DOHH2 (cell line): ENCODE measurements around the gene HIVEP2.

ENCODE experiments used
- H3F3A ChIP-seq: fragments of 200-600 bp; sonication (generic), shearing (Covaris generic); 2 replicates; pipeline ENCODE4 v1.6.0; 2016; ENCODE audit warnings: antibody characterized with exemption, mild to moderate bottlenecking; ENCODE audit not compliant: control insufficient read depth, insufficient read depth
- H3K27ac ChIP-seq: fragments of 200-600 bp; sonication (generic); 2 replicates; pipeline ENCODE4 v1.5.1; 2014; ENCODE audit warnings: low read depth, mild to moderate bottlenecking, low read length, moderate library complexity
- H3K27me3 ChIP-seq: fragments of 200-600 bp; sonication (generic); 2 replicates; pipeline ENCODE4 v1.6.1; 2014; ENCODE audit warnings: mild to moderate bottlenecking, low read length, mixed read lengths; ENCODE audit not compliant: control insufficient read depth
- H3K36me3 ChIP-seq: fragments of 200-600 bp; sonication (generic); 2 replicates; pipeline ENCODE4 v1.6.1; 2014; ENCODE audit warnings: mild to moderate bottlenecking, low read length, moderate library complexity, mixed read lengths; ENCODE audit not compliant: control insufficient read depth
- H3K4me1 ChIP-seq: fragments of 200-600 bp; sonication (generic); 2 replicates; pipeline ENCODE4 v1.6.1; 2014; ENCODE audit warnings: mild to moderate bottlenecking, low read length, mixed read lengths; ENCODE audit not compliant: control insufficient read depth
- H3K4me2 ChIP-seq: fragments of 200-600 bp; sonication (generic); 2 replicates; pipeline ENCODE4 v1.6.0; 2014; ENCODE audit warnings: mild to moderate bottlenecking, low read length, moderate library complexity
- H3K4me3 ChIP-seq: fragments of 200-600 bp; sonication (generic); 2 replicates; pipeline ENCODE4 v1.5.1; 2014; ENCODE audit warnings: mild to moderate bottlenecking, low read length, mixed read lengths
- H3K79me2 ChIP-seq: fragments of 200-600 bp; sonication (generic); 2 replicates; pipeline ENCODE4 v1.6.1; 2014; ENCODE audit warnings: mild to moderate bottlenecking, low read length, mixed read lengths; ENCODE audit not compliant: control insufficient read depth
- H3K9me2 ChIP-seq: fragments of 200-600 bp; sonication (generic); replicated peaks from 2 replicates; pipeline ENCODE4 v1.6.1; 2014; ENCODE audit warnings: mild to moderate bottlenecking, low read length, mixed read lengths; ENCODE audit not compliant: control insufficient read depth
- H3K9me3 ChIP-seq: fragments of 200-600 bp; sonication (generic); 2 replicates; pipeline ENCODE4 v1.6.1; 2014; ENCODE audit warnings: antibody characterized with exemption, low read length, mixed read lengths; ENCODE audit not compliant: control insufficient read depth, insufficient read depth
- H4K20me1 ChIP-seq: fragments of 200-600 bp; sonication (generic); 2 replicates; pipeline ENCODE4 v1.6.0; 2014; ENCODE audit warnings: low read depth, mild to moderate bottlenecking, antibody characterized with exemption, low read length, moderate library complexity; ENCODE audit not compliant: control insufficient read depth, insufficient read depth
- CTCF ChIP-seq: fragments of 200-600 bp; sonication (generic); IDR thresholded peaks from one replicate; pipeline ENCODE4 v1.5.1; 2014; ENCODE audit warnings: antibody characterized with exemption, mild to moderate bottlenecking, low read depth, low read length; ENCODE audit not compliant: poor library complexity, severe bottlenecking
- EZH2phosphoT487 ChIP-seq: fragments of 200-600 bp; sonication (generic); IDR thresholded peaks from 2 replicates; pipeline ENCODE4 v1.6.1; 2017; ENCODE audit warnings: borderline replicate concordance, mild to moderate bottlenecking, antibody characterized with exemption, low read length, moderate library complexity, mixed read lengths

The HIVEP2 gene

GRCh38 chr6:142830116-142830710 is 114.8 kb downstream of the HIVEP2 start:
- no peaks in the 10 kb centered on the region for H3K9me3 ChIP-seq
- H3K27ac ChIP-seq: no peak overlapping the region
- no peaks in the 10 kb centered on the region for H3F3A ChIP-seq
- no peaks in the 10 kb centered on the region for H3K27me3 ChIP-seq
- H3K36me3 ChIP-seq: peaks cover 22% of the 10 kb centered on the region
- no peak for TF ChIP-seq EZH2phosphoT487
- no peak for TF ChIP-seq CTCF
- H4K20me1 ChIP-seq: no peaks in the 10 kb centered on the region
- no peaks in the 10 kb centered on the region for H3K9me2 ChIP-seq
- H3K4me3 ChIP-seq: no peak overlapping the region
- no peak overlapping the region for H3K4me2 ChIP-seq
- no peaks in the 10 kb centered on the region for H3K79me2 ChIP-seq
- 0 out of 2 replicates have a peak, but pooled peaks cover 3% of the 10 kb centered on the region for H3K4me1 ChIP-seq

DNA sequence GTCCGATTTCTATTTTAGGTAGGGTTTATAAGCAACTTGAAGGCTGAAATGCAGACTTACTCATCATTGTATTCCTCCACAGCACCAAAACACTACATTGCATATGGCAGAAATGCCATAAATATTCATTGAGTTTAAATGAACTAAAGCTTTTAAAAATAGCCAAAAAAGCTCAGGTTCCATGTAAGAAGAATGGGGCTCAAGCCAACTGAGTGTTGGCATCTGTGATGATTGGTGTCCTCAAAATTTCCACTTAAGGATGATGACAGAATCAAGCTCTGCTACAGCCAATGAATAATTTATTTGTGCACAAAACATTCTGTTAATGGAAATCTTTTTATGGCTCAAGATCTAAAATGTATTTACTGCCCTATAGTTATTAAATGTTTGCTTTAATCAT is 115.4 kb downstream of the HIVEP2 start:
- Histone ChIP-seq H3K9me2 (no peaks in the 10 kb centered on the region), H3K27me3 (no peaks in the 10 kb centered on the region), H4K20me1 (no peaks in the 10 kb centered on the region), H3K9me3 (no peaks in the 10 kb centered on the region), H3F3A (no peaks in the 10 kb centered on the region), H3K36me3 (peaks cover 18% of the 10 kb centered on the region), H3K4me1 (0 out of 2 replicates have a peak, but pooled peaks cover 3% of the 10 kb centered on the region), H3K4me3 (no peak overlapping the region), H3K4me2 (no peak overlapping the region), H3K79me2 (no peaks in the 10 kb centered on the region), H3K27ac (no peak overlapping the region)
- TF ChIP-seq CTCF (no peak), EZH2phosphoT487 (no peak)

- no peaks in the 10 kb centered on the region for H3K9me2 ChIP-seq
- H3K4me2 ChIP-seq: no peak overlapping the region
- no peak overlapping the region for H3K27ac ChIP-seq
- no peak overlapping the region for H3K4me3 ChIP-seq
- H3K79me2 ChIP-seq: peaks cover 4% of the 10 kb centered on the region; the same call in 1 of the 2 replicates
- no peaks in the 10 kb centered on the region for H3K27me3 ChIP-seq
- peaks cover under 1% of the 10 kb centered on the region for H3K4me1 ChIP-seq
- H3F3A ChIP-seq: no peaks in the 10 kb centered on the region
- H3K36me3 ChIP-seq: peaks cover 15% of the 10 kb centered on the region
- no peaks in the 10 kb centered on the region for H3K9me3 ChIP-seq
- H4K20me1 ChIP-seq: no peaks in the 10 kb centered on the region
- no peak for TF ChIP-seq EZH2phosphoT487
- no peak for TF ChIP-seq CTCF
These were observed 117.0 kb downstream of the HIVEP2 start for GRCh38 chr6:142827991-142828390.

- Histone ChIP-seq H3K9me3 (no peaks in the 10 kb centered on the region), H3K4me1 (peaks cover 7% of the 10 kb centered on the region), H3K27me3 (no peaks in the 10 kb centered on the region), H3F3A (no peaks in the 10 kb centered on the region), H3K9me2 (no peaks in the 10 kb centered on the region), H3K27ac (no peak overlapping the region), H4K20me1 (no peaks in the 10 kb centered on the region), H3K4me2 (no peak overlapping the region), H3K4me3 (no peak overlapping the region), H3K79me2 (peaks cover 7% of the 10 kb centered on the region), H3K36me3 (peaks cover 13% of the 10 kb centered on the region)
- TF ChIP-seq CTCF (no peak), EZH2phosphoT487 (no peak)
These were observed 117.6 kb downstream of the HIVEP2 start for GRCh38 chr6:142827369-142827768.
